Smooth muscle cell (in vitro differentiated cells): ENCODE data around the gene KIAA1671. TPM values are rescaled to one million over a fixed set of nuclear protein-coding genes. Genes with fewer than 3 reads are reported as not detected.

Experiments
- DNase-seq: peaks from one replicate; lab custom pipeline; 2025; ENCODE audit not compliant: unreplicated experiment; lab: John Stamatoyannopoulos, UW
- H2AFZ ChIP-seq: fragments of 200-600 bp; sonication (generic); 2 replicates; pipeline ENCODE4 v1.6.0; 2016; ENCODE audit warnings: antibody characterized with exemption, low read depth, mild to moderate bottlenecking
- H3F3A ChIP-seq: fragments of 200-600 bp; sonication (generic); 2 replicates; pipeline ENCODE4 v1.6.0; 2017; ENCODE audit warnings: antibody characterized with exemption, low read depth
- H3K27ac ChIP-seq: fragments of 200-600 bp; sonication (generic); 2 replicates; pipeline ENCODE4 v1.5.1; 2016; ENCODE audit warnings: low read depth, mild to moderate bottlenecking
- H3K27me3 ChIP-seq: fragments of 200-600 bp; sonication (generic); 2 replicates; pipeline ENCODE4 v1.6.1; 2016; ENCODE audit warnings: low read depth, mild to moderate bottlenecking
- H3K36me3 ChIP-seq: fragments of 200-600 bp; sonication (generic); 2 replicates; pipeline ENCODE4 v1.5.1; 2016; ENCODE audit warnings: low read depth
- H3K4me1 ChIP-seq: fragments of 200-600 bp; sonication (generic); 2 replicates; pipeline ENCODE4 v1.5.1; 2016; ENCODE audit warnings: low read depth
- H3K4me2 ChIP-seq: fragments of 200-600 bp; sonication (generic); 2 replicates; pipeline ENCODE4 v1.6.0; 2016; ENCODE audit warnings: mild to moderate bottlenecking
- H3K4me3 ChIP-seq: fragments of 200-600 bp; sonication (generic); 2 replicates; pipeline ENCODE4 v1.5.1; 2016; ENCODE audit warnings: mild to moderate bottlenecking
- H3K79me2 ChIP-seq: fragments of 200-600 bp; sonication (generic); 2 replicates; pipeline ENCODE4 v1.6.0; 2016; ENCODE audit warnings: low read depth, mild to moderate bottlenecking
- H3K9ac ChIP-seq: fragments of 200-600 bp; sonication (generic); 2 replicates; pipeline ENCODE4 v1.6.0; 2016; ENCODE audit warnings: low read depth
- H3K9me3 ChIP-seq: fragments of 200-600 bp; sonication (generic); replicated peaks from 2 replicates; pipeline ENCODE4 v1.5.1; 2016; ENCODE audit warnings: low read depth
- H4K20me1 ChIP-seq: fragments of 200-600 bp; sonication (generic); 2 replicates; pipeline ENCODE4 v1.6.0; 2016; ENCODE audit warnings: low read depth
- WGBS: methylation state at CpG from one replicate; pipeline ENCODE4 v1.1.7; 2016; ENCODE audit warnings: low lambda C conversion rate; 5-methylcytosine and 5-hydroxymethylcytosine counted together
- polyA plus RNA-seq: library from polyadenylated mRNA; unstranded; fragments of >200 nt; fragmentation: Nextera tagmentation; extraction: Ambion mirVana; gene quantifications from 2 replicates; pipeline ENCODE4 v1.2.1, GENCODE V29; 2016
- total RNA-seq: library from RNA; depleted of rRNA; stranded (reverse); fragments of >200 nt; gene quantifications from 2 replicates; pipeline ENCODE4 v1.2.3, GENCODE V29; 2014
- TF ChIP-seq, protein P1 (sequence below): fragments of 200-600 bp; sonication (generic); IDR thresholded peaks from 2 replicates; pipeline ENCODE4 v1.5.1; 2017; ENCODE audit warnings: borderline replicate concordance, mild to moderate bottlenecking, antibody characterized with exemption; ENCODE audit not compliant: insufficient read depth, poor library complexity, severe bottlenecking

Gene KIAA1671
- total and polyA plus RNA-seq, 2 experiments from 2014 or later: 1.7 to 7.6 TPM

DNA sequence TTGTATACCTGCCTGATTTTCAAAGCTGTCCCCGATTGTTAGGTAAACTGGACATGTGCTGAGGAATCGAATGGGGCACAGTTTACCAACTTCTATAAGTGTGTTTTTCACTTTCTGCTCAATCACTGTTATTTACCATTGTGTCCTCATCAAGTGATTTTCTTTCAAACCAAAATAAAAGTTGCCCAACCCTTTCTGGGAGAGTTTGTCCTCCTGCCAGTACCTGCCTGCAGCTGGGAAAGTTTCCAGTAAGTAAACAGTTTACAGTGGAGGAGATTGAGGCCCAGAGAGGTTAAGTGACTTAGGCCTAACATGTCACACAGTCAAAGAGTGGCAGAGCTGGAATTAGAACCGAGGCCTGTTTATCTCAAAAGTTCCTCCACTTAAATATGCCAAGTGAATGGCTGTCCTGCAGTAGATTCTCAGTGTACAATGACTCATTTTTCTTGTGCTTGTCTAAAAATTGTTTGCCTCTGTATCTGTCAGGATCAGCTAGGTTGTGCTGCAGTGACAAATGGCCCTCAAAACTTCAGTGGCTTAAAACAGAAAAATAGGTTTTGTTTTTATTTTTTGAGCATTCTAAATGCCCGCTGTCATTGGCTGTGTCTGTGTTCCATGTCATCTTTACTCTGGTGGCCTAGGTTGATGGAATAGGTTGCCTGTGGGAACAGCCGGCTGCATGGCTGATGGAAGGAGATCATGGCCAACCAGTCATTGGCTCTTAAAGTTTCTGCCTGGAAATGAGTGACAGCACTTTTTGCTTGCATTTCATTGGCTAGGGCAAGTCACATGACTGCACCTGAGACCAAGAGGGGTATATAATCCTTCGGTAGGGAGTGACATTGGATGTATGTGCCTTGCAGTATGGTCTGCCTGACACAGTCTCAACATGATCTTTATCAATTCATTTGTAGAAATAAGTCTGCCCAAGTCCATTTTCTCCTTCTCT, 185.3 kb downstream of the KIAA1671 start:
- Histone ChIP-seq H3K36me3 (no peaks in the 10 kb centered on the region), H3K4me1 (no peaks in the 10 kb centered on the region), H3K27me3 (no peaks in the 10 kb centered on the region), H4K20me1 (peaks cover 4% of the 10 kb centered on the region), H3K27ac (no peak overlapping the region), H3K9me3 (no peaks in the 10 kb centered on the region), H2AFZ (no peak overlapping the region), H3K9ac (no peak overlapping the region), H3K79me2 (no peaks in the 10 kb centered on the region), H3F3A (no peaks in the 10 kb centered on the region), H3K4me3 (no peak overlapping the region), H3K4me2 (no peak overlapping the region)
- TF ChIP-seq, protein P1, sequence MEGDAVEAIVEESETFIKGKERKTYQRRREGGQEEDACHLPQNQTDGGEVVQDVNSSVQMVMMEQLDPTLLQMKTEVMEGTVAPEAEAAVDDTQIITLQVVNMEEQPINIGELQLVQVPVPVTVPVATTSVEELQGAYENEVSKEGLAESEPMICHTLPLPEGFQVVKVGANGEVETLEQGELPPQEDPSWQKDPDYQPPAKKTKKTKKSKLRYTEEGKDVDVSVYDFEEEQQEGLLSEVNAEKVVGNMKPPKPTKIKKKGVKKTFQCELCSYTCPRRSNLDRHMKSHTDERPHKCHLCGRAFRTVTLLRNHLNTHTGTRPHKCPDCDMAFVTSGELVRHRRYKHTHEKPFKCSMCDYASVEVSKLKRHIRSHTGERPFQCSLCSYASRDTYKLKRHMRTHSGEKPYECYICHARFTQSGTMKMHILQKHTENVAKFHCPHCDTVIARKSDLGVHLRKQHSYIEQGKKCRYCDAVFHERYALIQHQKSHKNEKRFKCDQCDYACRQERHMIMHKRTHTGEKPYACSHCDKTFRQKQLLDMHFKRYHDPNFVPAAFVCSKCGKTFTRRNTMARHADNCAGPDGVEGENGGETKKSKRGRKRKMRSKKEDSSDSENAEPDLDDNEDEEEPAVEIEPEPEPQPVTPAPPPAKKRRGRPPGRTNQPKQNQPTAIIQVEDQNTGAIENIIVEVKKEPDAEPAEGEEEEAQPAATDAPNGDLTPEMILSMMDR: no peak
- WGBS: 92% methylated on average over 6 of the region's 6 CpGs
- no peak for DNase-seq

DNA sequence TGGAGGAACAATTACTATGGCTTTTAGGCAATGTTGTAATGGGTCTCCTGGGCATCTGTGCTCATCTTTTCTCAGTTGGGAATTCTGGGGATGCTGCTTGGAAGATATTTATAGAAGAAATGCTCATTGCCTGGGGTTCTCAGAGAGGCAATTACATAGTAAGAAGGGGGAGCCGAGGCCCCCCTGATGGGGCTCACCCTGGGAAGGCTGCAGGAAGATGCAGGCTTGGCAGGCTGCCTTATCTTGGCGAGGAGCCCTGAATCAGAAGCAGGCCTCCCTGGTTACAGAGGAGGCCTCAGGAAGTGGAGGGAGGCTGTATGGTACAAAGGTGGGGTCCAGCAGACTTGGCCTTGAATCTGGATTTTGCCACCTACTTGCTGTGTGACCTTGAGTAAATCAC, 186.5 kb downstream of the KIAA1671 start:
- Histone ChIP-seq H3K4me1 (no peaks in the 10 kb centered on the region), H3K36me3 (no peaks in the 10 kb centered on the region), H3K9me3 (no peaks in the 10 kb centered on the region), H3K27ac (no peak overlapping the region), H4K20me1 (peaks cover 8% of the 10 kb centered on the region), H3K4me2 (no peak overlapping the region), H3F3A (no peaks in the 10 kb centered on the region), H3K4me3 (no peak overlapping the region), H2AFZ (no peak overlapping the region), H3K27me3 (no peaks in the 10 kb centered on the region), H3K79me2 (no peaks in the 10 kb centered on the region), H3K9ac (no peak overlapping the region)
- TF ChIP-seq, protein P1: no peak
- 97% methylated on average over 2 of the region's 2 CpGs for WGBS
- no peak for DNase-seq

DNA sequence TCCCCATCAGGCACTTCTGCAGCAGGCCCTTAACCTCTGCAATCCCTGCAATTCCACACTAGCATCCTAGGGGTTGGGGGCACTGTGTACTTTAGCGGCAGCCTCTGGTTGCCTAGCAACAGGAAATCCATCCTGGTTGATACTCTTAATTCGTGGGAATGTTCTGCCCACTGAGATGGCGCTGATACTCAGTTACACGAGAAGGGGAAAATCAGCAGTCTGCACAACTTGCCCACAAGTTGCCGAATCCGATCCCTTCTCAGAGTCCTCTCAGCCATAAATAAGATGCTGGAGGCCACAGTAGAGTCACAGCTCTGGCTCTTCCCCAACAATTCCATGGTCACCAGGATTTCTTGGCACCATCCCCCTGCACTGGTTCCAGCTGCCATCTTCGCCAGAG, 189.6 kb downstream of the KIAA1671 start:
- Histone ChIP-seq H3K27ac (no peak overlapping the region), H3K9ac (no peak overlapping the region), H3K4me2 (no peak overlapping the region), H3K36me3 (no peaks in the 10 kb centered on the region), H2AFZ (no peak overlapping the region), H3F3A (no peaks in the 10 kb centered on the region), H3K4me1 (no peaks in the 10 kb centered on the region), H3K4me3 (no peak overlapping the region), H4K20me1 (peaks cover 14% of the 10 kb centered on the region), H3K79me2 (no peaks in the 10 kb centered on the region), H3K27me3 (no peaks in the 10 kb centered on the region), H3K9me3 (no peaks in the 10 kb centered on the region)
- TF ChIP-seq, protein P1: no peak
- no peak for DNase-seq
- 93% methylated on average over 7 of the region's 7 CpGs for WGBS
